SU-DHL-6 (cell line): ENCODE data around the gene GUK1.

ENCODE experiments used
- H2AFZ ChIP-seq: fragments of 200-600 bp; sonication (generic); 2 replicates; pipeline ENCODE4 v1.6.1; 2014; ENCODE audit warnings: low read depth, mild to moderate bottlenecking, moderate library complexity, mixed read lengths, antibody characterized with exemption, low read length; ENCODE audit not compliant: severe bottlenecking
- H3F3A ChIP-seq: fragments of 200-600 bp; shearing (Covaris generic); 2 replicates; pipeline ENCODE4 v1.6.0; 2016; ENCODE audit warnings: antibody characterized with exemption, mild to moderate bottlenecking; ENCODE audit not compliant: insufficient read depth
- H3K27ac ChIP-seq: fragments of 200-600 bp; sonication (generic); 2 replicates; pipeline ENCODE4 v1.5.1; 2016; ENCODE audit warnings: low read depth, mild to moderate bottlenecking, low read length, moderate library complexity, mixed read lengths
- H3K27me3 ChIP-seq: fragments of 200-600 bp; sonication (generic), shearing (Covaris generic); 2 replicates; pipeline ENCODE4 v1.6.0; 2014; ENCODE audit warnings: mild to moderate bottlenecking, low read length
- H3K36me3 ChIP-seq: fragments of 200-600 bp; sonication (generic); 2 replicates; pipeline ENCODE4 v1.6.1; 2014; ENCODE audit warnings: mild to moderate bottlenecking, low read length, mixed read lengths
- H3K4me2 ChIP-seq: fragments of 300-600, 200-600 bp; shearing (Covaris generic), sonication (generic); 2 replicates; pipeline ENCODE4 v1.6.0; 2014; ENCODE audit warnings: low read length, low read depth, mild to moderate bottlenecking; ENCODE audit not compliant: poor library complexity, severe bottlenecking
- H3K4me3 ChIP-seq: fragments of 200-600 bp; sonication (generic); 2 replicates; pipeline ENCODE4 v1.5.1; 2014; ENCODE audit warnings: antibody characterized with exemption, low read length, mild to moderate bottlenecking, mixed read lengths; ENCODE audit not compliant: insufficient read depth, poor library complexity, severe bottlenecking
- H3K79me2 ChIP-seq: fragments of 200-600 bp; sonication (generic); 2 replicates; pipeline ENCODE4 v1.6.1; 2014; ENCODE audit warnings: mild to moderate bottlenecking, low read length, moderate library complexity; ENCODE audit not compliant: insufficient read depth
- H3K9ac ChIP-seq: fragments of 200-600 bp; sonication (generic); 2 replicates; pipeline ENCODE4 v1.7.0; 2014; ENCODE audit warnings: mild to moderate bottlenecking, low read length
- H3K9me2 ChIP-seq: fragments of 200-600 bp; sonication (generic); replicated peaks from 2 replicates; pipeline ENCODE4 v1.6.1; 2014; ENCODE audit warnings: low read length; ENCODE audit not compliant: insufficient read depth
- H3K9me3 ChIP-seq: fragments of 200-600 bp; sonication (generic); 2 replicates; pipeline ENCODE4 v1.6.1; 2014; ENCODE audit warnings: low read length, mixed read lengths; ENCODE audit not compliant: insufficient read depth
- H4K20me1 ChIP-seq: fragments of 200-600 bp; sonication (generic); 2 replicates; pipeline ENCODE4 v1.6.1; 2014; ENCODE audit warnings: low read depth, mild to moderate bottlenecking, antibody characterized with exemption, low read length, moderate library complexity, mixed read lengths
- EZH2phosphoT487 ChIP-seq: fragments of 200-600 bp; sonication (generic), shearing (Covaris generic); conservative IDR thresholded peaks from 2 replicates; pipeline ENCODE4 v1.6.1; 2018; ENCODE audit warnings: mild to moderate bottlenecking, antibody characterized with exemption, low read length, moderate library complexity, mixed read lengths
- TF ChIP-seq, protein P1 (sequence below): fragments of 200-600 bp; sonication (generic); IDR thresholded peaks from one replicate; pipeline ENCODE4 v1.5.1; 2017; ENCODE audit warnings: antibody characterized with exemption, mild to moderate bottlenecking, low read length, moderate library complexity; ENCODE audit not compliant: insufficient read depth, poor library complexity, severe bottlenecking

GUK1 gene

DNA sequence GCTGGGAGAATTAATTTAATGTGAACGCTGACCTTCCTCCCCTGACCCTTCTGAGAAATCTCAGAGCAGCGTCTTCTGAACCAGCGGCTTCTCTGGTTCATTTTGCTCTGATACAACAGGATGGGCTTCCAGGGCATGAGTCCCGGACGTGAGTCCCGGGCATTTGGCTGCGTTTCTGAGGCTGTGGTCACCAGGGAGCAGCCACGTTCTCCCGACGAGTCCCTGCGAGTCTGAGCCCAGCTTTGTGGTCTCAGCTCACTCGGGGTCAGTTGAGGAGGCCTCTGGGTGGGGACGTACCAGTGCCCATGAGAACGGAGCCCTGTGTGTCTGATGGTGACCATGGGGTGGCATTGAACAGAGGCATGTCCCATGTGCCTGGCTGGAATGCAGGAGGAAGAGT is 50.1 kb downstream of the GUK1 start:
- Histone ChIP-seq H4K20me1 (no peaks in the 10 kb centered on the region), H3K9ac (no peak overlapping the region), H3K4me3 (no peak overlapping the region), H3K9me3 (no peaks in the 10 kb centered on the region), H3F3A (no peaks in the 10 kb centered on the region), H3K79me2 (no peaks in the 10 kb centered on the region), H3K4me2 (no peak overlapping the region), H2AFZ (no peak overlapping the region), H3K27ac (no peak overlapping the region), H3K36me3 (no peaks in the 10 kb centered on the region), H3K27me3 (no peaks in the 10 kb centered on the region), H3K9me2 (no peaks in the 10 kb centered on the region)
- no peak for TF ChIP-seq EZH2phosphoT487
- TF ChIP-seq, protein P1, sequence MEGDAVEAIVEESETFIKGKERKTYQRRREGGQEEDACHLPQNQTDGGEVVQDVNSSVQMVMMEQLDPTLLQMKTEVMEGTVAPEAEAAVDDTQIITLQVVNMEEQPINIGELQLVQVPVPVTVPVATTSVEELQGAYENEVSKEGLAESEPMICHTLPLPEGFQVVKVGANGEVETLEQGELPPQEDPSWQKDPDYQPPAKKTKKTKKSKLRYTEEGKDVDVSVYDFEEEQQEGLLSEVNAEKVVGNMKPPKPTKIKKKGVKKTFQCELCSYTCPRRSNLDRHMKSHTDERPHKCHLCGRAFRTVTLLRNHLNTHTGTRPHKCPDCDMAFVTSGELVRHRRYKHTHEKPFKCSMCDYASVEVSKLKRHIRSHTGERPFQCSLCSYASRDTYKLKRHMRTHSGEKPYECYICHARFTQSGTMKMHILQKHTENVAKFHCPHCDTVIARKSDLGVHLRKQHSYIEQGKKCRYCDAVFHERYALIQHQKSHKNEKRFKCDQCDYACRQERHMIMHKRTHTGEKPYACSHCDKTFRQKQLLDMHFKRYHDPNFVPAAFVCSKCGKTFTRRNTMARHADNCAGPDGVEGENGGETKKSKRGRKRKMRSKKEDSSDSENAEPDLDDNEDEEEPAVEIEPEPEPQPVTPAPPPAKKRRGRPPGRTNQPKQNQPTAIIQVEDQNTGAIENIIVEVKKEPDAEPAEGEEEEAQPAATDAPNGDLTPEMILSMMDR = no peak

DNA sequence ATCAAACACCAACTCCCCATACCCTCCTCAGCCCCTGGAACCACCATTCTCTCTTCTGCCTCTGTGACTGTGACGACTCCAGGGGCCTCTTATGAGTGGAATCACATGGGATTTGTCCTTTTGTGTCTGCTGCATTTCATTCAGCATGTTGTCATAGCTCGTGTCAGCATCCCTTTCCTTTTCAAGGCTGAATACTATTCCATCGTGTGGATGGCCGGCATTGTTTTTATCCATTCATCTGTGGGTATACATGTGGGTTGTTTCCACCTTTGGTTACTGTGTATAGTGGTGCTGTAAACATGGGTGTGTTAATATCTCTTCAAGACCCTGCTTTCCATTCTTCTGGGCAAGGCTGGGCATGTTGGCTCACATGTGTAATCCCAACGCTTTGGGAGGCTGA is 50.7 kb downstream of the GUK1 start:
- H3K9me2 ChIP-seq = no peaks in the 10 kb centered on the region
- H3K9me3 ChIP-seq = no peaks in the 10 kb centered on the region
- H4K20me1 ChIP-seq = no peaks in the 10 kb centered on the region
- no peaks in the 10 kb centered on the region for H3K27me3 ChIP-seq
- H3K79me2 ChIP-seq = no peaks in the 10 kb centered on the region
- no peak overlapping the region for H2AFZ ChIP-seq
- no peaks in the 10 kb centered on the region for H3K36me3 ChIP-seq
- H3K4me2 ChIP-seq = no peak overlapping the region
- no peak overlapping the region for H3K27ac ChIP-seq
- H3F3A ChIP-seq = no peaks in the 10 kb centered on the region
- no peak for TF ChIP-seq EZH2phosphoT487
- TF ChIP-seq, protein P1 = no peak
- no peak overlapping the region for H3K4me3 ChIP-seq
- no peak overlapping the region for H3K9ac ChIP-seq

- H3K9me2 ChIP-seq = no peaks in the 10 kb centered on the region
- H3K27ac ChIP-seq = no peak overlapping the region
- no peaks in the 10 kb centered on the region for H3K36me3 ChIP-seq
- H3F3A ChIP-seq = no peaks in the 10 kb centered on the region
- H3K4me2 ChIP-seq = no peak overlapping the region
- TF ChIP-seq, protein P1 = no peak
- TF ChIP-seq EZH2phosphoT487 = no peak
- peaks cover 11% of the 10 kb centered on the region; the same call in 1 of the 2 replicates for H3K9me3 ChIP-seq
- no peaks in the 10 kb centered on the region for H3K27me3 ChIP-seq
- H2AFZ ChIP-seq = no peak overlapping the region
- no peak overlapping the region for H3K4me3 ChIP-seq
- H3K9ac ChIP-seq = no peak overlapping the region
- H4K20me1 ChIP-seq = no peaks in the 10 kb centered on the region
- H3K79me2 ChIP-seq = no peaks in the 10 kb centered on the region
Measured at GRCh38 chr1:228194436-228194835, 54.4 kb downstream of the GUK1 start.
